GM19240 (cell line): ENCODE results near the gene ZNHIT2.

Experiments used
- DNase-seq: peaks from one replicate; pipeline ENCODE4 v3.0.0; 2011; ENCODE audit warnings: low spot score; ENCODE audit not compliant: insufficient read length

ZNHIT2 gene

DNA sequence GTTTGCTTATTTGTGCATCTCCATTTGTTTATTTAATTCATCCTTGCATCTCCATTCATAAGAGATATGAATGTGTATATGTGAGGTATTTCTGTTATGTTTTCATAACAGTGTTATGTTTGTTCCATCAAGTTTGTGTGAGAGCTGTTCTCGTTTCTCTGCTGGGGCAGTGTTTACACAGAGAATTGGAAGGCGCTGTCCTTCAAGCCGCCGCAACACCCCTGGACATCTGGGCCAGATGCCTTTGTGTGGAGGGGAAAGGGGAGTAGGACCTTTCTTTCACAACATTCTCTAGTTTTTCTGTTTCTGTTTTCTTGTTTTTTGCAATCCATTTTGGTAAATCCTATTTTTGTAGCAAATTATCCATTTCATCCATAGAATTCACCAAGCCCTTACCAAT is 12.9 kb downstream of the ZNHIT2 start:
- no peak for DNase-seq

DNA sequence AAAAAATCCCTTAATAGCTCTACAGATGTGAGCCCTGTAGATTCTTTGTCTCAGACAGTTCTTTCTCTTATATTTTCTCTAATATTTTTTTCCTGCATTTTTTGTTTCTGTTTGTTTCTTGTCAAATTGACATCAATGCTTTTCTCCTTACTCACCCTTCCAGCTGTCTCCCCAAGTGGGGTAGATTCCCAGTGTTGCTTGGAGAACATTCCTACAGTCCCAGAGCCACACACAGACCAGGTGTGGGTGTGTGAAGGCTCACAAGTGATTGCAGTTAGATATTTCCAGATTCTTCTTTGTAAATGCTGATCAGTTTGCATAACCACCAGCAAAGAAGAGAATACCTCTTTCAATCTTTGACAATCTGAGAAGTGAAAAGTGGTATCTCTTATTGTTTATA is 14.0 kb downstream of the ZNHIT2 start:
- DNase-seq, result no peak

DNA sequence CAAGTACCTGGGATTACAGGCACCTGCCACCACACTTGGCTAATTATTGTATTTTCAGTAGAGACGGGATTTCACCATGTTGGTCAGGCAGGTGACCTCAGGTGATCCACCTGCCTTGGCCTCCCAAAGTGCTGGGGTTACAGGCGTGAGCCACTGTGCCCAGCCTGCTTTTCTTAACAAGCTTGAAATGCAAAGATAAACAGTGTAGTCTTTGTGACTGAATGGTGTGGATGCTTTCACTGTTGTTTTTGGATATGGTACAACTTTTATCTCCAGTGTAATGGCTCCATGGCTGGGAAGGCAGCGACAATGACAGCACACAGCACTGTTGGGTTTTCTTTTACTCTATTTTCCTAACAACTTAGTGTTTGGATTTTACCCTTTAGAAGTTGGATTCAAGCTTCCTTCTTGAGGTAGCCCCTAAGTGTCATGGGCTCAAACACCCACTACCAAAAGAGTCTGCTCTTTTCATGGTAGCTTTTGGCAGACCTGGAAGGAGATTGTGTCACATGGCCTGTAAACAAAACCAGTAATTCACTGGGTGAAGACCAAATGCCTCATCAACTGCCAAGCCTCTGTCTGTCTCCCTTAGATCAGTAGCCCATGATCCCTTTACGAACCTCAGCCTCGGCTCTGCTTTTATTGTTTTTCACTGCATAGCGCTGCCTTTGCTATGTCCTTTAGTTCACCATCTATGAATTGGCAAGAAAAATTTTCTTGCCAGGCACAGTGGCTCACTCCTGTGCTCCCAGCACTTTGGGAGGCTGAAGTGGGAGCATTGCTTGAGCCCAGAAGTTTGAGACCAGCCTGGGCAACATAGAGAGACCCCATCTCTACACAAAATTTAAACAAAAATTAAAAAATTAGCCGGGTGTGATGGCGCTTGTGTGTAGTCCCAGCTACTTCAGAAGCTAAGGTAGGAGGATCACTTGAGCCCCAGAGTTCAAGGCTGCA is 15.1 kb downstream of the ZNHIT2 start:
- no peak for DNase-seq

DNA sequence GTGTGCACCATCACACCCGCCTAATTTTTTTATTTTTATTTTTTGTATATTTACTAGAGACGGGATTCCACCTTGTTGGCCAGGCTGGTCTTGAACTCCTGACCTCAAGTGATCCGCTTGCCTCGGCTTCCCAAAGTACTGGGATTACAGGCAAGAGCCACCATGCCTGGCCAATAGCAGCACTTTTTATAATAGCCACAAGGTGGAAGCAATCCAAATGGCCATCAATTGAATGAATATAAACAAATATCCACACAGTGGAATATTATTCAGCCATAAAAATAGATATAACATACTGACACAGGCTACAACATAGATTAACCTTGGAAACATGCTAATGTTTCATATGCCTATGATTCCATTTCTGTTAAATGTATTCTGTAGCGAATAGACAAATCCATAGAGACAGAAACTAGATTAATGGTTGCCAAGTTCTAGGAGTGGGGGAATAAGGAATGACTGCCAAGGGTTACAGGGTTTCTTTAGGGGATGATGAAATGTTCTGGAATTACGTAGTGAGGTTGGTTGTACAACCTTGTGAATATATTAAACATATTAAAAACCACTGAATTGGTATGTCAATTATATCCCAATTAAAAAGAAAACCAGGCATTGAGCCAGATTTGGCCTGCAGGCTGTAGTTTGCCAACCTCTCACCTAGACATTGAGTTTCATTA is 16.7 kb downstream of the ZNHIT2 start:
- no peak for DNase-seq

DNA sequence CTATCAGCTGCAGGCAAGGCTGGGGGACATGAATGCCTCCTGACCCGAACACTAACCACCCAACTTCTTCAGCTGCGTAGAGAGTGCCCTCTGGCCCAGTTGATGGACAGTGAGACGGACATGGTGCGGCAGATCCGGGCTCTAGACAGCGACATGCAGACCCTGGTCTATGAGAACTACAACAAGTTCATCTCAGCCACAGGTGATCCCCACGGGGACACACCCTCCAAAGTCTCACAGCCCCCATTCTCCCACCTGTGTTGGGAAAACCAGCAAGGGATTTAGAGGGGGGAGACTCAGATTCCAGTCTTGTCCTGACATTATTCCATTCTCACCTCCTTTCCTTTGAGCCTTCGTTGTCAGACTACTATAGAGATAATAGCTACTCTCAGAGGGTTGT is 20.6 kb downstream of the ZNHIT2 start:
- DNase-seq, result no peak

DNA sequence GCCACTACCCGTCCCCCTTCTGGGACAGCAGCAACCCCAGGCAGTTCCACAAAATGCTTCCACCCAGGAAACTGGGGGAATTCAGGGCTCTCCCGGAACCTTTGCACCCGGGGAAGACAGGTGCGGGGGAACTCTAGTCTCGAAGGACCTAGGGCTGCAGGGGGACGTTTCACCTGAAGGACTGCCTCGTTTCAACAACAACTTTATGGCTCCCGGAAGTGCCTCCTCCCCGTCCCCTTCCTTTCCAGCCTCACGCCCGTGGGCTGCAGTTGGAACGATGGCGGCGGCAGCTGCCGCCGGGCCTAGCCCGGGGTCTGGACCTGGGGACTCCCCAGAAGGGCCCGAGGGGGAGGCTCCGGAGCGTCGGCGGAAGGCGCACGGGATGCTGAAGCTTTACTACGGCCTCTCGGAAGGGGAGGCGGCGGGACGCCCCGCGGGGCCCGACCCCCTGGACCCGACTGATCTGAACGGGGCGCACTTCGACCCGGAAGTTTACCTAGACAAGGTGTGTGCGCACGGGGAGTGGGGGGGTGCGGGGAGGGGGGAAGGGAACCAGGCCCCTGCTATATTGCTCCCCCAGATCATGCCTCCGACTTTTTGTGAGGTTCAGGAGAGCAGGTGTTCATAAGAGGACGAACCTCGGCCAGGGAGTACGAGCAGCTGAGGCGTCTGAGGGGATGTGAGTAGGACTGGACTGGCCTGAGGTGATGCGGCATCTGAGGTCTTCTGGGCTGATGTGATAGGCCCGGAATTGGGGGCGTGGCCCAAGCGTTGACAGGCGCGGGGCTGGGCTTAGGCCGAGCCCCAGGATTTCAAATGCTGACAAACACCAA is 21.3 kb downstream of the ZNHIT2 start, which contains the start of gene VPS51:
Gene VPS51, plus strand, starts transcription at position 241 of the 833 bp plus-strand sequence. Its CDS starts 37 bp downstream, at position 278.
- DNase-seq, result peak; percentile 93

DNA sequence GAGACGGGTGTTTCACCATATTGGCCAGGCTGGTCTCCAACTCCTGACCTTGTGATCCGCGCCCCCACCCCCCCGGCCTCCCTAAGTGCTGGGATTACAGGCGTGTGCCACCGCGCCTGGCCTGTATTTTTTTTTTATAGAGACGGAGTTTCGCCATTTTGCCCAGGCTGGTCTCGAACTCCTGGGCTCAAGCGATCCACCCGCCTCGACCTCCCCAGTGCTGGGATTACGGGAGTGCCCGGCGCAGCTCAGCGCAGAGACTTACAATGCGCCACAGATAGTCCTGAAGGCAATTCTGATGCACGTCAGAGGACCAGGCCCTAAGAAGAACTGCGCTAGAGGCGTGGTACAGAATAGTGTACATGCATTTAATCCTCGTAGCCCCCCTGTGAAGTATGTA is 22.1 kb downstream of the ZNHIT2 start:
- no peak for DNase-seq

DNA sequence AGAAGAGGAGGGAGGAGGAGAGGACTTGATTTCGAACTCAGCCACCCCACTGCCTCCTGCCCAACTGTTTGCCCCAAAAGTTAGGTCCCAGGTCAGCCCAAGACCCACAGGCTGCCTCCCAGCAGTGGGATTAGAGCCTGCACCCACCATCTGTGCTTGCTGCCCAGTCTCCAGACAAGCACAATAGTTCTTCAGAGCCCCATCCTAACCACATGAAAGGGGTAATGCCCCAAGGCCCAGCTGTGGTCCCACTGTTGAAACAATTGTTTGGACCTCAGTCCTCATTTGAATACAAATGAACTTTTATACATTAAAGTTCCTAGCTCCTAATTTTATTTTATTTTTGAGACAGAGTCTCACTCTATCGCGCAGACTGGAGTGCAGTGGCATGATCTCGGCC is 26.9 kb downstream of the ZNHIT2 start:
- no peak for DNase-seq

DNA sequence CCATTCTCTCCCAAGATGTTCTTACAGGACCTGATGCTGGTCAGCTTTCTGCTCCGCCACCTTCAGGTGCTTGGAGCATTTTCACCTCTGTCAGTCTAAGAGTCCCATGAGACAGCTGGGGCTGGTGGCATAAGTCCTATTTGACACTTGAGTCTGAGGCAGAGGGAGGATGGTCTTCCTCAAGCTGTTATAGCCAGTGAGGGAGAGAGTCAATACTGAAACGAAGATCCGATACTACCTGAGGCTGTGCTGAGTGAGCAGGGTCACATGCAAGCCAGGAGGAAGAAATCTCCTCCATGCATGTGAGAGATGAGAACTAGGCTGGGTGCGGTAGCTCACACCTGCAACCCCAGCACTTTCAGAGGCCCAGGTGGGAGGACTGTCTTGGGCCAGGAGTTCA is 27.9 kb downstream of the ZNHIT2 start:
- no peak for DNase-seq

DNA sequence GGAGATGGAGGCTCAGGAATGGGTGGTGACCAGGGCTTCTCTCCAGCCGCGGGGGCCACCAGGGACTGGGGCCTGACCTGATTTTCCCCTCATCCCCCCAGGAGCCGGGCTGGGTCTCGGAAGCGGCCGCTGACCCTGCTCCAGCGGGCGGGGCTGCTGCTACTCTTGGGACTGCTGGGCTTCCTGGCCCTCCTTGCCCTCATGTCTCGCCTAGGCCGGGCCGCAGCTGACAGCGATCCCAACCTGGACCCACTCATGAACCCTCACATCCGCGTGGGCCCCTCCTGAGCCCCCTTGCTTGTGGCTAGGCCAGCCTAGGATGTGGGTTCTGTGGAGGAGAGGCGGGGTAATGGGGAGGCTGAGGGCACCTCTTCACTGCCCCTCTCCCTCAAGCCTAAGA is 29.7 kb downstream of the ZNHIT2 start:
- DNase-seq, result no peak

DNA sequence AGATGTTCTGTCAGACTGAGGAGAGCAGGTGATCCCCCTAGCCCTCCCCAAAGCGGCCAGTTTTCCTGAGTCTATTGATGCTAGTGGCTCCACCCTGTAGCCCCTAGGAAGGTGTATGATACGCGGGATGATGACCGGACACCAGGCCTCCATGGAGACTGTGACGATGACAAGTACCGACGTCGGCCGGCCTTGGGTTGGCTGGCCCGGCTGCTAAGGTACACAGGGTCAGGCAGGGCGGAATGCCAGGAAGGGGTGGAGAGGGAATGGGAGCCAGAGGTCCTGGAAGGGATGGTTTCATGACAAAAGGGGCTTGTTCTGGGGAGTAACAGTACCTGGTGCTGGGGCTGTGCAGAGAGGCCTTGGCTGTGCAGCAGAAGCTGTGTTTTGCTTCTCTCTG is 30.3 kb downstream of the ZNHIT2 start:
- DNase-seq, result no peak

DNA sequence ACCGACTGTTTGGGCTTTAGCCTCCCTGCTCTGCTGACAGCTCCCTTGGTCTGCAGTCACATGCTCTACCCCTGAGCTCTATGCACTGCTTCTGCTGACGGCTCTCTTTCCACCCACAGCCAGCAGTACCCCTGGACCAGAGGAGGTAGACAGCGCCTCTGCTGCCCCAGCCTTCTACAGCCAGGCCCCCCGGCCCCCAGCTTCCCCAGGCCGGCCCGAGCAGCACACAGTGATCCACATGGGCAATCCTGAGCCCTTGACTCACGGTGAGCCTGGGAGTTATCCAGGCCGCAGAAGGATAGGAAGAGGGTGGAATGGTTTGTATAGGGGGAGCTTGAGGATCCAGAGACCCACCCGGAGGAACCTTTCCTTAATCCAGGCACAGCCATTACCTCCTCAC is 30.7 kb downstream of the ZNHIT2 start:
- DNase-seq, result no peak

DNA sequence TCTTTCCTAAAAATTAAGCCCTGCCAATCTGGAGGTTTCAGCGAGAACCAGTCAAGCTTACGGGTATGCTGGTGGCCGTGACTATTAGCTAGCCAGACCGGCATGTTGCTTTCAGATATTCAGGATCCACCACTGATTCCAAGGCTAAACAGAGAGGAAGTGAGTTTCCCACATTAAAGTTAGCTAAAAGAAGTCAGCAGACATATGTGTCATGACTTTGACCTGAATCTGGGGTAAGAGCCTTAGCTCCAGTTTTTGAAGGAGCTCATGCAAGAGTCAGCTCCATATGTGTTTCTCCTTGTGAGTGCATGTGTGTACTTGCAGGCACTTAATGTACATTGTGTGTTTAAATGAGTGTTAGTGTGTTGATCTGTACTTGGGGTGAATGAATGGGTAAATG is 32.1 kb downstream of the ZNHIT2 start:
- DNase-seq, result no peak

DNA sequence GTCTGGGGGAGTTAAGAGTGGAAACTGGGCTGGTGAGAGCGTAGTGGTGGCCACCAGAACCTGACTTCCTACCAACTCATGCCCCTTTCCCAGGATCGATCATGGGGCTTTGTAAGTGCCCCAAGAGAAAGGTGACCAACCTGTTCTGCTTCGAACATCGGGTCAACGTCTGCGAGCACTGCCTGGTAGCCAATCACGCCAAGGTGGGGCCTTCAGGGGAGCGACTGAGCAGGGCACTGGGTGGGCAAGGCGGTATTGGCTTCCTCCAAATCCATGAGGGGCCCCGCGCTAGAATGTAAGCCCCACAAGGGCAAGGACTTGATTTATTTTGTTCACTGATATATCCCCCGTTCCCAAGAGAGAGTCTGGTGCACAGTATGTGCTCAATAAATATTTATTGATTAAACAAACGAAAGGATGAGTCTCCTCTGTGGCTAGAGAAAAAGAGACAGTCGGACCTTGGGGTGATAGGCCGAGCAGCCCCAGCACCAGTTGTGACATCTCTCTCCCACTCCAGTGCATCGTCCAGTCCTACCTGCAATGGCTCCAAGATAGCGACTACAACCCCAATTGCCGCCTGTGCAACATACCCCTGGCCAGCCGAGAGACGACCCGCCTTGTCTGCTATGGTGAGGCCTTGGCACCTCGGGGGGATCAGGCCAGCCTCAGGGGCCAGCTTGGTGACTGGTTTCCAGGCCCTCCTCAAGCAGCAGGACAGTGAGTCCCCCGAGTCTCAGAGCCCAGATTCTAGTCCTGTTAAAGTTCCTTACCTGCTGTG is 32.7 kb downstream of the ZNHIT2 start:
- no peak for DNase-seq

DNA sequence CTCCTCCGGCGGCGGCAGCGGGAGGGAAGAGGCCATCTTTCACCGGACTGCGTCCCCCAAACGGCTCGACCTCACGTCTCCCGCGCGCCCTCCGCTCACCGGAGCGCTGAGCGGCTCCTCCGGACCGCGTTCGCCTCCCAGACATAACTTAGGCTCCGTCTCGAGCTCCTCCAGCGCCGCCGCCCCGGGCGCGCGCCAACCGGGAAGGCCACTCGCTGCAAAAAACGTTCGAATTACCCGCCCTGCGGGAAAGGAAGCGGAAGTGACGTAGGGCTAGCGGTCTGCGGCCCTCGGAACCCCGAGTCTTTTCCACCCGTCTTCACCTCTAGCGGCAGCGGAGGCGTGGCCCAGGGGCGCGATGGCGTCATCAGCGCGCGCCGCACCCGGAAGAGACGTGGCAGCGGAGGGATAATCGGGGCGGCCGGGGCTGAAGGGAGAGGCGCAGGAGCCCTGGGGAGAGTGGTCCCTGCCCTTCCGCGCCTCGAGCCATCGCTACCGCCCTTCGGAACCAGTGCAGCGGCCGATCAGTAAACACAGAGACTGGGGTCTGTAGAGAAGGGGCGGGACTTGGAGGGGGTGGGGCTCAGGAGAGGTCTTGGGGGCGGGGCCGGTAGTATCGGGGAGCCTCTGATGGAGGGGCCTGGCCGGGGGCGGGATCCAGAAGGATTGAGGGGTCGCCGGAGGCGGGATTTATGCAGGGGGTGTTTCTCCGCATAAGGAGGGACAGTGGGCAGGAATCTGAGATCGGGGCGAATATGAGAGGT is 33.5 kb downstream of the ZNHIT2 start, which contains the start of the genes CDCA5 and ZFPL1:
Gene CDCA5, minus strand, starts transcription at position 207 of the 764 bp plus-strand sequence. Its CDS starts 62 bp downstream, at position 145.
Gene ZFPL1, plus strand, starts transcription at position 389 of the 764 bp plus-strand sequence. CDS start 477 bp downstream, outside the sequence.
- DNase-seq, result peak; percentile 98

DNA sequence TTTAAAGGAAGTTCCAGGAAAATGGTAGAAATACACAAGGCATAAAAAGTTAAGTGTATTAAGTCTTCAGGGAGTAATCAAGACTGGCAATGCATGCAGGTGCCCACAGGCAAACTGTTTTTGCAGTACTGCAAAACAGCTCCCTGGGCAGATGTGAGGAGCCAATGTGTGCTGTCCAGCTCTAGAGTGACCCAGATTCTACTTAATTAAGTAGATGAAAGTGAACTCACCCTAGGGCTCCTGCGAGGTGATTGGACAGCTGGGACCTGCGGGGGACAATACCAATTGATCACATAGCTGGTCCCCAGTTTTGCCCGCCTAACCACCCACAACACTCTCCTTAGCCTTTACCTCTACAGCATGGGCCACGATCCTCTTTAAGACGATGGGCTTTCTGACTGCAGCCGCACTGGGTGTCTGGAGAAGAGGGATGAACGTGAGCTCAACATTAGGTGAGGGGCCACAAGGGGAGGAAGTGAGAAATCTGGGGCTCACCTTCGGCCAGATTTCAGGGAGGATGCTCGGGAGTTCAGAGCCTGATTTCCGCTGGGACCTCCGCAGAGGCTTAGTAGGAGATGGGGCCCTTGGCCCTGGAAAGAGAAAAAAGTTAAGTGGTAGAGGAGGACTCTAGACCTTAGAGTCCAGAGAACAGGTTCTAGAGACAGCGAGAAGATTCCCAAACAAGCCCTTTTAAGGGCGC is 34.2 kb downstream of the ZNHIT2 start:
- DNase-seq, result no peak

DNA sequence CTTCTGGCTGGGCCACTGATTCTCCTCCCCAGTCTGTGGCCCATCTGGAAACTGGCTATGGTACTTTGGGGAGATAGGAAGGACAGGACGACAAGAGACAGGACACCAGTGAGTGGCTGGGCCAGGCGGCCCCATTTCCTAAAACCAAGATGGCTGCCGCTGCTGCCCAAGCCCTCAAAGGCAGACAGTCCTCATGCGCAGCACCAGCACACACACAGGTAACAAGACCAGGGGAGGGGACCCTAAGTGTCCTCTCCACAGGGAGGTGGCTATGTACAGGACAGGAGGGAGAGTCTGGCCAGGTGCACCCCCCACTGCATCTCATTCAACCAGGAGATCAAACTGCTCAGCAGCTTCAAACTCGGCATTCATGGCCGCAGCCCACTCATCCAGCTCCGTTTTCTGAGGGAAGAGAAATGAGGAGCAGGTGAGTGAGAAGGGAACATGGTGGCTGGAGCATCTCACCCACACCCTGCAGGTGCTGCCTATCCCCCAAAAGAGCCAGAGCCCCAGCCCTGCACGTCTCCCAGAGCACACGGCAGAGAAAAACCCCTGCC is 38.6 kb downstream of the ZNHIT2 start:
- no peak for DNase-seq

DNA sequence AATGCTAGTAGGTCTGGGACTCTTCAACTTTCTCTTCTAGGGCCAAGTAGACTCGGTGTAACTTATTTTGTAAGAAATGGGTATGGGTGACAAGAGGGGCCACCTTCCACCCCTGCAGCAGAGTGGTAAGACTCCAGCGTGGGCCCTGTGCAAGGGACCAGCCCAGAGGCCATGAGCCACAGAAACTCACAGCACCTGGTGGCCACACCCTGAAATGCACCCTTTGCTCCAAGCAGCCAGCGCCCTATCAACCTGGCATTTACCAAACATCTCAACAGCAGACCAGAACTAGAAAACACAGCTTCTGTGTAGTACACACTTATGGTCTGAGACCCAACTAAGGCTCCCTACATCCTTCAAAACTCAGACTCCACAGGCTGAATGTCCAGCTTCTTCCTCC is 39.4 kb downstream of the ZNHIT2 start:
- peak; percentile 53 for DNase-seq

DNA sequence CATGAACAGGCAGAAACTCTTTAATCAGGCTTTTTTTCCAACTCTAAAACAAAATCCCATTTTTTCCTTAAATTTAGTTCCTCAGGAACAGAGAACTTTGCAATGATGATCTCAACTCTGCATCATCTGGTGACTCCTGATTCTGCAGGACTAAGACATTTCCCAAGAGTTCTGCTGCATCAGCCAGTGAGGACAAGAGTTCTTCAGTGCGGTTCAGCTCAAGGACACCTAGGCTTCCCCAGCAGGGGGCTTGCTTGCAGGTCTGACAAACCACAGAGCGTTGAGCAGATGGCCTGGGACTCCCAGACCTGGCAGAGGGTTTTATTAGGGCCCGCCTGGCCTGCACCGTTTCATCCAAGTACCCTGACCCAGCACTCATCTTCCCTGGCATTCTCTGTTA is 40.0 kb downstream of the ZNHIT2 start:
- no peak for DNase-seq
